ENCODE data around the gene CCNF.

DNA sequence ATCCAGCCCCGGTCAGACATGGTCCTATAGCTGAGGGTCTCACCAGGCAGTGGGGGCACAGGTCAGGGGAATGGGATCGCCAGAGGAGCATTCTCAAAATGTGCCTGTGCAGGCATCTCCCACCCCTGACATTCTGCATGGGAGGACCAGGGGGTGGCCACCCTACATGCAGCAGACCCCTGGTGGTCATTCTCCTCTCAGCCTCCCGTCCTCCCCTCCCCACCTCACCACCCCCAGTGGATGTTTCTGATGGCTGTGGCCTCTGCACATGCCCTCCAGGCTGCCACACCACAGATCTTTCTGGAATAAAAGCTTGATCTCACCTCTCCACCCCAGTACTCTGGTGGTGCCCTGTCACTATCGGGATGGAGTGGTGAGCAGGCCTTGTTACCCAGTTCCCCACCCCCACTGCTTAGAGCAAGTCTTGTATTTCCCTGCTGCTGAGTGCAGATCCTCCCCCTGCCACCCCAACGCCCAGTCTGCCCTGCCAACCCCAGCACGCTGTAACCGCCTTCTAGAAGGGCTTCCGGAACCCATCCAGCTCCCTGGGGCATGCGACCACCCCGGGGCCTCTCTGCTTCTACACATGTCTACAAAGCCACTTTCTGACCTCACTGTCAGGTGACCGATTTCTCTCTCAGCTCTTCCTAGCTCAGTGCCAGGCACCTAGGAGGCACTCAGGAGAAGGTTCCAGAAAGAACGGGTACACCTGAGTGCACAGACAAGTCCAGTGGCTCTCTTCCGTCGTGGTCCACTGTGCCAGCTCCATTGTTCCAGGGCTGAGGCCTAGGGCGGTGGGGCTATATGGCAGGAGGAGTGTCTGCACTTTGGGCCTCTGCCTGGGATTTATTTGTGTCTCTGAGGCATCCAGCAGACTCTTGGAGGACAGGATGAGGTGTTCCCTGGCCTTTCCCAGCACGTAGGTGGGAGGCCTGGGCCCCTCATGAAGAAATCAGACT, 55.0 kb downstream of the CCNF start:
- TF ChIP-seq, protein P1, sequence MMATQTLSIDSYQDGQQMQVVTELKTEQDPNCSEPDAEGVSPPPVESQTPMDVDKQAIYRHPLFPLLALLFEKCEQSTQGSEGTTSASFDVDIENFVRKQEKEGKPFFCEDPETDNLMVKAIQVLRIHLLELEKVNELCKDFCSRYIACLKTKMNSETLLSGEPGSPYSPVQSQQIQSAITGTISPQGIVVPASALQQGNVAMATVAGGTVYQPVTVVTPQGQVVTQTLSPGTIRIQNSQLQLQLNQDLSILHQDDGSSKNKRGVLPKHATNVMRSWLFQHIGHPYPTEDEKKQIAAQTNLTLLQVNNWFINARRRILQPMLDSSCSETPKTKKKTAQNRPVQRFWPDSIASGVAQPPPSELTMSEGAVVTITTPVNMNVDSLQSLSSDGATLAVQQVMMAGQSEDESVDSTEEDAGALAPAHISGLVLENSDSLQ (IDR thresholded peaks at IDR 0.05), result no peak
- TF ChIP-seq FOXM1 (IDR thresholded peaks at IDR 0.05; ENCODE audit: borderline replicate concordance), result no peak
- TF ChIP-seq ARNT (IDR thresholded peaks at IDR 0.05), result no peak
- TF ChIP-seq FOXK2 (IDR thresholded peaks at IDR 0.05), result no peak
- TF ChIP-seq SP1 (IDR thresholded peaks at IDR 0.05), result no peak
- TF ChIP-seq ELF4 (IDR thresholded peaks at IDR 0.05), result no peak
